UCSD-AML1 (cell line): Measurements from ENCODE around the gene OR8D4.
"Not testable (repeated sequence)": the region's sequence is repeated elsewhere in the genome, so short reads cannot be mapped to it uniquely, and the experiment has no call there.

Experiments
- DNase-seq: peaks from one replicate; lab custom pipeline; 2025; ENCODE audit not compliant: unreplicated experiment; lab: John Stamatoyannopoulos, UW

The OR8D4 gene

GRCh38 chr11:123901867-123902266 lies at the start of gene OR8D4:
OR8D4 (plus strand) TSS chr11:123902167; CDS start chr11:123906432, 4,265 bp downstream.
- DNase-seq: no peak

DNA sequence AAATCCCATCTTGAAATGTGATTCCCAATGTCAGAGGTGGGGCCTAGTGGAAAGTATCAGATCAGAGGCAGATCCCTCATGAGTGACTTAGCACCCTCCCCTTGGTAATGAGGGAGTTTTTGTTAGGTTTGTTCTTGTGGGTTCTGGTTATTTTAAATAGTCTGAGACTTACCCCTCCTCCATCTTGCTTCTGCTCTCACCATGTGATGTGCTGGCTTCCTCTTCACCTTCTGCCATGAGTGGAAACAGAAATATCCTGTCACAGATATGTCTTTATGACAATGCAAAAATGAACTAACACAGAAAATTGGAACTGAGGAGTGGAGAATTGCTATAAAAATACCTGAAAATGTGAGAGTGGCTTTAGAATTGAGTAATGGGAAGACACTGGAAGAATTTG lies 49.6 kb upstream of the OR8D4 start:
- DNase-seq: no peak

- DNase-seq: no peak
These were observed 48.9 kb upstream of the OR8D4 start for GRCh38 chr11:123853038-123853437.

- DNase-seq: no peak
These were observed 45.5 kb upstream of the OR8D4 start for GRCh38 chr11:123856444-123856843.

DNA sequence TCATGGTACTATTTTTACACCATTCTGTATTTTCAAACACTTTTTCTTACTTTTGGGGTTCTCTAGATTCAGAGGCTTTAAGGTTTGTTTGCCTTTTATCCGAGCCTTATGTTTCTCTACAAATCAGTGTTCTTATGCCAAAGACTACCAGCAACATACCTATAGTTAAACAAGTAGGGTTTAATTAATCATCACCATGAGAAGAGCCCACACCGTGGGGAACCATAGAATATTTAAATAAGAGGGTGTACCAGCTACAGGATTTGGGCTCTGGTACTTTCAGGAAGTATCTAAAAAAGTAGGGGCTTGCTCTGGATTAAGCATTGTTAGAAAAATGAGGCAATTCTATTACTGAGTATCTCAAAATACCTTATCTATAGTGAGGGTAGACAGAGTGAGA lies 42.2 kb upstream of the OR8D4 start:
- no peak for DNase-seq

DNA sequence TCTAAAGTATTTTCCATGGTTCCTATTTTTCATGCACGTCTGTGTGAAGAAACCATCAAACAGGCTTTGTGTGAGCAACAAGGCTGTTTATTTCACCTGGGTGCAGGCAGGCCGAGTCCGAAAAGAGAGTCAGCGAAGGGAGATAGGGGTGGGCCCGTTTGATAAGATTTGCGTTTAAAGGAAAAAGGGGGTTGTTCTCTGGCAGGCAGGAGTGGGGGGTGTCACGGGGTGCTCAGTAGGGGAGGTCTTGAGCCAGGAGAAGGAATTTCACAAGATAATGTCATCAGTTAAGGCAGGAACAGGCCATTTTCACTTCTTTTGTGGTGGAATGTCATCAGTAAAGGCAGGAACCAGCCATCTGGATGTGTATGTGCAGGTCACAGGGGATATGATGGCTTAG lies 36.7 kb upstream of the OR8D4 start:
- not testable (repeated sequence) for DNase-seq

DNA sequence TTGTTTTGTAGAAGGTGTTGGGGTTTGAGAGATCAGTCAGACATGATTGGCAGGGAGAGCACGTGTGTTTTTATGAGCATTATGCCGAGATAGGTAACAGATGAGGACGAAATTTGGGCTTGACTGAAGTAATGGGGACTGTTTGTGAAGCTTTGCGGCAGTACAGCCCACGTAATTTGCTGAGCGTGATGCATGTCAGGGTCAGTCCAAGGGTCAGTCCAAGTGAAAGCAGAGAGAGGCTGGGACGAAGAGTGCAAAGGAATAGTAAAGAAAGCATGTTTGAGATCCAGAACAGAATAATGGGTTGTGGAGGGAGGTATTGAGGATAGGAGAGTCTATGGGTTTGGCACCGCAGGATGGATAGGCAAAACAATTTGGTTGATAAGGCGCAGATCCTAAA lies 34.2 kb upstream of the OR8D4 start:
- DNase-seq: not testable (repeated sequence)

GRCh38 chr11:123880912-123881311 lies 21.1 kb upstream of the OR8D4 start:
- DNase-seq: no peak

GRCh38 chr11:123885570-123885969 lies 16.4 kb upstream of the OR8D4 start, which contains the start of gene TMEM225:
TMEM225 (minus strand) TSS chr11:123885670; CDS start chr11:123885425, 245 bp downstream.
- no peak for DNase-seq

GRCh38 chr11:123892031-123892430 lies 9.9 kb upstream of the OR8D4 start:
- no peak for DNase-seq

GRCh38 chr11:123899792-123900191 lies 2.2 kb upstream of the OR8D4 start:
- no peak for DNase-seq

GRCh38 chr11:123903932-123904331 lies 2.0 kb downstream of the OR8D4 start:
- DNase-seq: no peak

GRCh38 chr11:123904932-123905331 lies 3.0 kb downstream of the OR8D4 start:
- no peak for DNase-seq

DNA sequence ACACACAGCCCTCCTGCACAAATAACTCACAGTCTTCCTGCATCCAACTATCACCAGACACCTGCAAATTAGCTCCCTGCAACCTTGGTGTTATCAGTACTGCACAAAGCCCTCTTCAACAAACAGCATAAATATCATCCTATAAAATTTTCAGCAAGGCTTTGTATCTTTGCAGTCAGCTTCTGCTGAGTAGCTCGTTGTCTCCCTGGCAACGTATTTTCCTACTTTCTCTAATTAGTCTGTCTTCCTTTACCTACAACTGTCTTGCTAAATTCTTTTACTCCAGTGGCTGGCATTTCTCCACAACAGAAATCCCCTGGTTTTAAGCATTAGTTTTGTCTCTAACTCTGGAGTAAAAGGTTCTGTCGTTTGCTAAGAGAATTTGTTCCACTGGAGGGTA lies 3.9 kb downstream of the OR8D4 start:
- DNase-seq: no peak

GRCh38 chr11:123920943-123921342 lies 19.0 kb downstream of the OR8D4 start:
- DNase-seq: no peak

- no peak for DNase-seq
These were observed 22.1 kb downstream of the OR8D4 start for GRCh38 chr11:123924027-123924426.

- no peak for DNase-seq
These were observed 37.4 kb downstream of the OR8D4 start, which contains the start of gene OR4D5 for GRCh38 chr11:123939317-123939716. OR4D5 (plus strand) TSS chr11:123939617; CDS start chr11:123939617, 0 bp downstream.

GRCh38 chr11:123942413-123942812 lies 40.4 kb downstream of the OR8D4 start:
- DNase-seq: no peak

- DNase-seq: no peak
These were observed 41.8 kb downstream of the OR8D4 start, which contains the start of gene OR6T1 for GRCh38 chr11:123943738-123944137. OR6T1 (minus strand) TSS chr11:123943838; CDS start chr11:123943838, 0 bp downstream.

GRCh38 chr11:123945132-123945531 lies 43.2 kb downstream of the OR8D4 start:
- no peak for DNase-seq

- no peak for DNase-seq
These were observed 54.8 kb downstream of the OR8D4 start for GRCh38 chr11:123956752-123957151.
